ENCODE data around the gene G2E3.

The G2E3 gene

GRCh38 chr14:30651937-30652336 is 93.0 kb downstream of the G2E3 start:
- no peak overlapping the region for H3K4me3 ChIP-seq (ENCODE audit: low read depth, low read length)
- TF ChIP-seq CTCF (IDR thresholded peaks at IDR 0.05; ENCODE audit: control insufficient read depth, extremely low read depth, insufficient read depth), result no peak
- no peak for DNase-seq (ENCODE audit: low read depth)

- no peak overlapping the region for H3K4me3 ChIP-seq (ENCODE audit: low read depth, low read length)
- TF ChIP-seq CTCF (IDR thresholded peaks at IDR 0.05; ENCODE audit: control insufficient read depth, extremely low read depth, insufficient read depth), result no peak
- DNase-seq (ENCODE audit: low read depth), result no peak
Observed at GRCh38 chr14:30655124-30655523, 96.2 kb downstream of the G2E3 start.

GRCh38 chr14:30655658-30656057 is 96.7 kb downstream of the G2E3 start:
- TF ChIP-seq CTCF (IDR thresholded peaks at IDR 0.05; ENCODE audit: control insufficient read depth, extremely low read depth, insufficient read depth), result no peak
- no peak for DNase-seq (ENCODE audit: low read depth)
- no peak overlapping the region for H3K4me3 ChIP-seq (ENCODE audit: low read depth, low read length)

- H3K4me3 ChIP-seq (ENCODE audit: low read depth, low read length), result no peak overlapping the region
- peak; percentile 21 for DNase-seq (ENCODE audit: low read depth)
- peak; percentile 78 for TF ChIP-seq CTCF (IDR thresholded peaks at IDR 0.05; ENCODE audit: control insufficient read depth, extremely low read depth, insufficient read depth)
Observed at GRCh38 chr14:30656190-30656632, 97.3 kb downstream of the G2E3 start.

- TF ChIP-seq CTCF (IDR thresholded peaks at IDR 0.05; ENCODE audit: control insufficient read depth, extremely low read depth, insufficient read depth), result no peak
- DNase-seq (ENCODE audit: low read depth), result no peak
- no peak overlapping the region for H3K4me3 ChIP-seq (ENCODE audit: low read depth, low read length)
Observed at GRCh38 chr14:30657050-30657449, 98.1 kb downstream of the G2E3 start.

GRCh38 chr14:30657606-30658163 is 98.7 kb downstream of the G2E3 start:
- no peak overlapping the region for H3K4me3 ChIP-seq (ENCODE audit: low read depth, low read length)
- peak; percentile 6 for DNase-seq (ENCODE audit: low read depth)
- peak; percentile 31; the same call in 1 of the 2 replicates for TF ChIP-seq CTCF (IDR thresholded peaks at IDR 0.05; ENCODE audit: control insufficient read depth, extremely low read depth, insufficient read depth)

GRCh38 chr14:30658645-30659044 is 99.7 kb downstream of the G2E3 start:
- no peak for DNase-seq (ENCODE audit: low read depth)
- TF ChIP-seq CTCF (IDR thresholded peaks at IDR 0.05; ENCODE audit: control insufficient read depth, extremely low read depth, insufficient read depth), result no peak

More at GRCh38 chr14:30658645-30659044, 99.7 kb downstream of the G2E3 start:
- H3K4me3 ChIP-seq (ENCODE audit: low read depth, low read length), result no peak overlapping the region

All from LNCaP clone FGC (cell line).